A549 treated with AZD9567 at 1 μM for 4 hours (cell line): ENCODE data around the gene GNG13. TPM values are rescaled to one million over a fixed set of nuclear protein-coding genes. Genes with fewer than 3 reads are reported as not detected.

ENCODE experiments used
- total RNA-seq: library from RNA; stranded (reverse); fragments of 200-300 nt; extraction: Qiagen RNA extraction; gene quantifications from 5 replicates; pipeline ENCODE4 v1.2.3, GENCODE V29; 2022; ENCODE audit not compliant: insufficient read depth

GNG13 gene, protein sequence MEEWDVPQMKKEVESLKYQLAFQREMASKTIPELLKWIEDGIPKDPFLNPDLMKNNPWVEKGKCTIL
- total RNA-seq: 0.08 TPM in 1 of 5 replicates, not detected in the others

GRCh38 chr16:799948-800833 is at the start of gene GNG13:
Gene GNG13, minus strand, starts transcription at chr16:800734. Its CDS starts 1,657 bp downstream, at chr16:799077.

GRCh38 chr16:788399-789126 is 12.0 kb downstream of the GNG13 start, which contains the start of gene CHTF18:
Gene CHTF18, plus strand, starts transcription at chr16:788620. Its CDS starts 65 bp downstream, at chr16:788685.

GRCh38 chr16:787978-788398 is 12.5 kb downstream of the GNG13 start, which contains the start of gene RPUSD1:
Gene RPUSD1, minus strand, starts transcription at chr16:788381. Its CDS starts 644 bp downstream, at chr16:787737.

DNA sequence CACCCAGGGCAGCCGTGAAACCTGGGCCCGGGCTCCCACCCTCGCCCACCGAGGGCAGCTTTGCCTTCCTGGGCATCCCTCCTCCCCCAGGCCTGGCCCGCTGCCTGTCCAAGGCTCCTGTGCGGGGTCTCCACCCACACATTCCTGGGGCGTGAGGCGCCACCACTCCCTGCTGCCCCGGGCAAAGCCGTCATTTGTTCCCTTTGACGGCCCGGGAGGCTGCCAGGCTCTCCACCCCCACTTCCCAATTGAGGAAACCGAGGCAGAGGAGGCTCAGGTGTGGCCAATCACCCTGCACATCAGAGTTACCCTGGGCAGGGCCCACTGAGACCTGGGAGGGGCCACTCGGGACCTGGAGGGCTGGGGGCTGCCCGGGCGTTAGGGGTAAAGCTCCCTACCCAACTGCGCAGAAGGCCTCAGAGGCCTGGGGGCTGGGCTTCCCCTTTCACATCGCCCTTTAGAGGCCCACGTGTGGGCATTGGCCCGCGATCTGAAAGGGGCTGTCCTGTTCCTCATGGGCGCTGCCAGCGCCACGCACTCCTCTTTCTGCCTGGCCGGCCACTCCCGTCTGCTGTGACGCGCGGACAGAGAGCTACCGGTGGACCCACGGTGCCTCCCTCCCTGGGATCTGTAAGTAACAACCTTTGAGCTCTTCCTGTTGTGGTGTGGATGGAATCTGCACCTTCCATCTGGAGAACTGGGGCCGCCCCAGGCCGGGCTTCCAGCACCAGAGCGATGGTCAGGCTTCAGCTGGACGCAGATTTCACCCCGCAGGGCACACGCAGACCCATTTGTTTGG is 39.8 kb downstream of the GNG13 start, which contains the start of gene MSLN:
MSLN (plus strand) TSS at position 190 of the 799 bp plus-strand sequence. CDS start 1,947 bp downstream, outside the sequence.

Other genes starting within 250 kb of the GNG13 start
- 0.05 to 0.19 TPM (median 0.08 TPM) in 4 of 5 replicates, not detected in the other for gene PRR35, start 240.3 kb downstream of the GNG13 start, total RNA-seq
- gene NHLRC4, start 233.7 kb downstream of the GNG13 start, total RNA-seq: 0.14 to 0.24 TPM (median 0.21 TPM) in 4 of 5 replicates, not detected in the other
- gene PIGQ, start 230.8 kb downstream of the GNG13 start, total RNA-seq: 41.9 to 44.5 TPM (median 42.8 TPM) in 5 replicates
- 16.5 to 21.1 TPM (median 20.7 TPM) in 5 replicates for gene RAB40C, start 210.7 kb downstream of the GNG13 start, total RNA-seq
- gene WFIKKN1, start 169.7 kb downstream of the GNG13 start, total RNA-seq: 0.21 to 0.26 TPM (median 0.23 TPM) in 4 of 5 replicates, not detected in the other
- gene METTL26, start 164.4 kb downstream of the GNG13 start, total RNA-seq: 77.8 to 140 TPM (median 136 TPM) in 5 replicates
- 21.4 to 47.7 TPM (median 40.9 TPM) in 5 replicates for gene MCRIP2, start 158.9 kb downstream of the GNG13 start, total RNA-seq
- gene WDR90, start 151.4 kb downstream of the GNG13 start, total RNA-seq: 29.1 to 35.6 TPM (median 31.4 TPM) in 5 replicates
- 60.5 to 110 TPM (median 103 TPM) in 5 replicates for gene RHOT2, start 132.6 kb downstream of the GNG13 start, total RNA-seq
- 1.5 to 2.0 TPM (median 1.6 TPM) in 4 of 5 replicates, not detected in the other for gene RHBDL1, start 125.1 kb downstream of the GNG13 start, total RNA-seq
- 77.5 to 143 TPM (median 137 TPM) in 5 replicates for gene STUB1, start 120.3 kb downstream of the GNG13 start, total RNA-seq
- gene JMJD8, start 116.4 kb downstream of the GNG13 start, total RNA-seq: 56.9 to 81.0 TPM (median 77.8 TPM) in 5 replicates
- gene WDR24, start 110.3 kb downstream of the GNG13 start, total RNA-seq: 4.2 to 6.2 TPM (median 5.9 TPM) in 5 replicates
- 6.3 to 9.6 TPM (median 7.2 TPM) in 5 replicates for gene FBXL16, start 94.9 kb downstream of the GNG13 start, total RNA-seq
- 71.0 to 213 TPM (median 211 TPM) in 5 replicates for gene METRN, start 85.6 kb downstream of the GNG13 start, total RNA-seq
- 43.2 to 64.4 TPM (median 63.4 TPM) in 5 replicates for gene ANTKMT, start 79.6 kb downstream of the GNG13 start, total RNA-seq
- gene CCDC78, start 74.3 kb downstream of the GNG13 start, total RNA-seq: 3.1 to 6.8 TPM (median 4.9 TPM) in 5 replicates
- gene HAGHL, start 73.6 kb downstream of the GNG13 start, total RNA-seq: 4.1 to 22.8 TPM (median 20.5 TPM) in 5 replicates
- gene CIAO3, start 59.7 kb downstream of the GNG13 start, total RNA-seq: 21.6 to 27.5 TPM (median 25.4 TPM) in 5 replicates
- gene MSLN, start 40.0 kb downstream of the GNG13 start, total RNA-seq: 1.6 to 2.8 TPM (median 2.2 TPM) in 5 replicates
- 29.7 to 58.4 TPM (median 53.8 TPM) in 5 replicates for gene RPUSD1, start 12.4 kb downstream of the GNG13 start, total RNA-seq
- gene CHTF18, start 12.1 kb downstream of the GNG13 start, total RNA-seq: 25.3 to 43.9 TPM (median 32.1 TPM) in 5 replicates
- gene LMF1, start 170.2 kb upstream of the GNG13 start, total RNA-seq: 6.9 to 10.7 TPM (median 8.3 TPM) in 5 replicates
- gene SOX8, start 181.0 kb upstream of the GNG13 start, total RNA-seq: 0.63 to 3.1 TPM (median 2.7 TPM) in 5 replicates